HG03039 (cell line): Measurements from ENCODE around the gene ADAMTS17.

Experiments used
- ATAC-seq: cut with Tn5 transposase; IDR thresholded peaks from one replicate; pipeline ENCODE4 v1.9.1; 2021; ENCODE audit warnings: mild to moderate bottlenecking, moderate library complexity; ENCODE audit not compliant: unreplicated experiment

The ADAMTS17 gene

GRCh38 chr15:100341750-100342560 is at the start of gene ADAMTS17:
ADAMTS17 (minus strand) TSS chr15:100341975; CDS start chr15:100341899, 76 bp downstream.
- peak; percentile 93 for ATAC-seq

- no peak for ATAC-seq
These were observed 43.7 kb upstream of the ADAMTS17 start for GRCh38 chr15:100385300-100386050.

GRCh38 chr15:100384108-100384410 is 42.3 kb upstream of the ADAMTS17 start:
- no peak for ATAC-seq

GRCh38 chr15:100383302-100384107 is 41.7 kb upstream of the ADAMTS17 start:
- no peak for ATAC-seq

GRCh38 chr15:100373942-100374341 is 32.2 kb upstream of the ADAMTS17 start:
- no peak for ATAC-seq

- no peak for ATAC-seq
These were observed 31.5 kb upstream of the ADAMTS17 start for GRCh38 chr15:100373120-100373896.

GRCh38 chr15:100372739-100373119 is 31.0 kb upstream of the ADAMTS17 start:
- ATAC-seq: no peak

GRCh38 chr15:100355342-100355741 is 13.6 kb upstream of the ADAMTS17 start:
- no peak for ATAC-seq

GRCh38 chr15:100353449-100353848 is 11.7 kb upstream of the ADAMTS17 start:
- no peak for ATAC-seq

GRCh38 chr15:100350434-100351226 is 8.9 kb upstream of the ADAMTS17 start:
- no peak for ATAC-seq

- ATAC-seq: peak; percentile 85
These were observed 8.1 kb upstream of the ADAMTS17 start for GRCh38 chr15:100349696-100350433.

GRCh38 chr15:100349321-100349695 is 7.5 kb upstream of the ADAMTS17 start:
- ATAC-seq: no peak

GRCh38 chr15:100348578-100348977 is 6.8 kb upstream of the ADAMTS17 start:
- no peak for ATAC-seq

GRCh38 chr15:100346866-100347512 is 5.2 kb upstream of the ADAMTS17 start:
- ATAC-seq: no peak

GRCh38 chr15:100345438-100345837 is 3.7 kb upstream of the ADAMTS17 start:
- ATAC-seq: no peak

GRCh38 chr15:100343251-100343650 is 1.5 kb upstream of the ADAMTS17 start:
- ATAC-seq: no peak

- no peak for ATAC-seq
These were observed 481 bp downstream of the ADAMTS17 start for GRCh38 chr15:100341239-100341749.

- no peak for ATAC-seq
These were observed 995 bp downstream of the ADAMTS17 start for GRCh38 chr15:100340721-100341238.
